Measurements from ENCODE around the gene KNDC1.
"Not testable (repeated sequence)": the region's sequence is repeated elsewhere in the genome, so short reads cannot be mapped to it uniquely, and the experiment has no call there.

KNDC1 gene

GRCh38 chr10:133174689-133175263 is 14.8 kb downstream of the KNDC1 start (continued):
- TF ChIP-seq ZSCAN18 (tag by site-specific recombination; IDR thresholded peaks at IDR 0.05) (no peak), ZNF202 (tag by site-specific recombination; IDR thresholded peaks at IDR 0.05; ENCODE audit: borderline replicate concordance) (no peak), ZNF510 (tag by site-specific recombination; IDR thresholded peaks at IDR 0.05; ENCODE audit: insufficient replicate concordance) (no peak), SP2 (tag by site-specific recombination; IDR thresholded peaks at IDR 0.05) (no peak), ZNF274 (IDR thresholded peaks at IDR 0.05; ENCODE audit: low read length) (no peak), ZNF274 (tag by site-specific recombination; IDR thresholded peaks at IDR 0.05; ENCODE audit: borderline replicate concordance) (no peak; the same call in 1 of the 2 replicates), ZNF707 (tag by site-specific recombination; IDR thresholded peaks at IDR 0.05) (peak; percentile 56; the same call in 1 of the 2 replicates), EGR2 (tag by site-specific recombination; IDR thresholded peaks at IDR 0.05; ENCODE audit: low read depth) (peak; percentile 95), HOXC10 (CRISPR knock-in tag; IDR thresholded peaks at IDR 0.05) (no peak), SCRT1 (tag by site-specific recombination; IDR thresholded peaks at IDR 0.05; ENCODE audit: borderline replicate concordance) (no peak), ZNF266 (tag by site-specific recombination; IDR thresholded peaks at IDR 0.05; ENCODE audit: low read depth) (no peak), ZNF654 (tag by site-specific recombination; IDR thresholded peaks at IDR 0.05; ENCODE audit: low read depth) (no peak), HOXD13 (CRISPR knock-in tag; IDR thresholded peaks at IDR 0.05; ENCODE audit: borderline replicate concordance) (no peak), PRDM10 (tag by site-specific recombination; IDR thresholded peaks at IDR 0.05) (no peak)

GRCh38 chr10:133175624-133176023 is 15.6 kb downstream of the KNDC1 start:
- H3K4me1 ChIP-seq (ENCODE audit: control insufficient read depth, insufficient read depth, low read length); H3K27ac ChIP-seq (ENCODE audit: extremely low read depth, low read depth, low read length); POLR2A ChIA-PET; H3K9me3 ChIP-seq (ENCODE audit: control insufficient read depth, insufficient read depth, low read depth, low read length); H3K36me3 ChIP-seq (ENCODE audit: control insufficient read depth in 2 of 2, insufficient read depth in 1 of 2, low read length in 2 of 2); H3K4me3 ChIP-seq (ENCODE audit: low read depth, low read length); CTCF ChIA-PET: not testable (repeated sequence)
- TF ChIP-seq ZNF366 (tag by site-specific recombination; conservative IDR thresholded peaks at IDR 0.05) = peak; percentile 65
- TF ChIP-seq ZBTB17 (tag by site-specific recombination; IDR thresholded peaks at IDR 0.05) = peak; percentile 6; the same call in 1 of the 2 replicates

- ChIA-PET POLR2A (no interaction called here), CTCF (no interaction called here)
- Histone ChIP-seq H3K36me3 (ENCODE audit: control insufficient read depth in 2 of 2, insufficient read depth in 1 of 2, low read length in 2 of 2) (no peaks in the 10 kb centered on the region), H3K4me1 (ENCODE audit: control insufficient read depth, insufficient read depth, low read length) (no peaks in the 10 kb centered on the region), H3K27ac (ENCODE audit: extremely low read depth, low read depth, low read length) (no peak overlapping the region), H3K4me3 (ENCODE audit: low read depth, low read length) (no peak overlapping the region), H3K9me3 (ENCODE audit: control insufficient read depth, insufficient read depth, low read depth, low read length) (no peaks in the 10 kb centered on the region)
- TF ChIP-seq ZNF571 (tag by site-specific recombination; IDR thresholded peaks at IDR 0.05) = no peak
- TF ChIP-seq PBX3 (CRISPR knock-in tag; IDR thresholded peaks at IDR 0.05) = no peak
- TF ChIP-seq KLF9 (tag by site-specific recombination; IDR thresholded peaks at IDR 0.05; ENCODE audit: low read depth) = no peak
- TF ChIP-seq ZNF2 (tag by site-specific recombination; IDR thresholded peaks at IDR 0.05) = no peak
- no peak for TF ChIP-seq ATF2 (tag by site-specific recombination; IDR thresholded peaks at IDR 0.05; ENCODE audit: low read depth)
- TF ChIP-seq ZBTB20 (tag by site-specific recombination; IDR thresholded peaks at IDR 0.05) = no peak
- TF ChIP-seq OVOL3 (tag by site-specific recombination; IDR thresholded peaks at IDR 0.05) = no peak
- no peak for TF ChIP-seq KLF17 (tag by site-specific recombination; IDR thresholded peaks at IDR 0.05)
- no peak for TF ChIP-seq BCL11A (tag by site-specific recombination; IDR thresholded peaks at IDR 0.05; ENCODE audit: low read depth)
- no peak for TF ChIP-seq PRDM1 (tag by site-specific recombination; IDR thresholded peaks at IDR 0.05)
- TF ChIP-seq FEZF1 (tag by site-specific recombination; IDR thresholded peaks at IDR 0.05) = no peak
Measured at GRCh38 chr10:133176546-133176945, 16.5 kb downstream of the KNDC1 start.
